Astrocyte of the spinal cord (primary cell): ENCODE results near the gene RYR3.

Source experiments
- DNase-seq: peaks from one replicate; pipeline ENCODE4 v3.0.0; 2011; ENCODE audit warnings: low read depth, low spot score
- H3K4me3 ChIP-seq: 2 replicates; pipeline ENCODE4 v1.5.1; 2011; ENCODE audit warnings: low read depth, mild to moderate bottlenecking, low read length, moderate library complexity
- in situ Hi-C: cut with HindIII; loops from 2 replicates; pipeline ENCODE4 v1.10.0; 2017; ENCODE audit warnings: low sequenced_read_pairs
- TF ChIP-seq, protein P1 (sequence below): IDR thresholded peaks from 2 replicates; pipeline ENCODE4 v1.5.1; 2012; ENCODE audit warnings: low read depth, mild to moderate bottlenecking, low read length, inconsistent platforms

The RYR3 gene

DNA sequence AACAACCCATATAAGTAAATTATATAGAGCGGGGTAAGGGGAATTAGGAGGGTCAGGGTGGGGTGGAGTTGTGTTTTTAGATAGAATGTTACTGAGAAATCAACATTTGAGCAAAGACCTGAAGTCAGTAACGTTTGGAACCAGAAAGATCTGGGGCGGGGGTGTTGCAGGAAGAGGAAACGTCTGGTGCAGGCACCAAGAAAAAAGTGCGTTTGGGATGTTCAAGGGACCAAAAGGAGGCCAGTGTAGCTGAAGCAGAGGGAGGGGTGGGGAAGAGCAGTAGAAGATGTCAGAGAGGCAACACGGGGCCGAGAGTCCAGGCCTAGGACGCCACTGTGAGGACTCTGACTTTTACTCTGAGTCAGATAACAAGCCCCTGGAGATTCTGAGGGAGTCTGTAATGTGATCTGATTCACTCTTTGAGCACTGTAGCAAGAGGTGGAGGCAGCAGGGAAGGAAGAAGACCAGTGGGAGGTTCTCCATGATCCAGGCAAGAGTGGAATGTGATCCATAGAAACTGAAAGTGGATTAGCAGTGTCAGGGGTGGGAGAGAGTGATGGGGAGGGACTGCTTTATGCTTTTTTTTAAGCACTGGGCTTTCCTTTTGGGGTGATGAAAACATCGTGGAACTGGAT is 478.3 kb downstream of the RYR3 start:
- in situ Hi-C loops: no loop called here
- no peak overlapping the region for H3K4me3 ChIP-seq
- TF ChIP-seq, protein P1, sequence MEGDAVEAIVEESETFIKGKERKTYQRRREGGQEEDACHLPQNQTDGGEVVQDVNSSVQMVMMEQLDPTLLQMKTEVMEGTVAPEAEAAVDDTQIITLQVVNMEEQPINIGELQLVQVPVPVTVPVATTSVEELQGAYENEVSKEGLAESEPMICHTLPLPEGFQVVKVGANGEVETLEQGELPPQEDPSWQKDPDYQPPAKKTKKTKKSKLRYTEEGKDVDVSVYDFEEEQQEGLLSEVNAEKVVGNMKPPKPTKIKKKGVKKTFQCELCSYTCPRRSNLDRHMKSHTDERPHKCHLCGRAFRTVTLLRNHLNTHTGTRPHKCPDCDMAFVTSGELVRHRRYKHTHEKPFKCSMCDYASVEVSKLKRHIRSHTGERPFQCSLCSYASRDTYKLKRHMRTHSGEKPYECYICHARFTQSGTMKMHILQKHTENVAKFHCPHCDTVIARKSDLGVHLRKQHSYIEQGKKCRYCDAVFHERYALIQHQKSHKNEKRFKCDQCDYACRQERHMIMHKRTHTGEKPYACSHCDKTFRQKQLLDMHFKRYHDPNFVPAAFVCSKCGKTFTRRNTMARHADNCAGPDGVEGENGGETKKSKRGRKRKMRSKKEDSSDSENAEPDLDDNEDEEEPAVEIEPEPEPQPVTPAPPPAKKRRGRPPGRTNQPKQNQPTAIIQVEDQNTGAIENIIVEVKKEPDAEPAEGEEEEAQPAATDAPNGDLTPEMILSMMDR: no peak
- peak; percentile 71 for DNase-seq

DNA sequence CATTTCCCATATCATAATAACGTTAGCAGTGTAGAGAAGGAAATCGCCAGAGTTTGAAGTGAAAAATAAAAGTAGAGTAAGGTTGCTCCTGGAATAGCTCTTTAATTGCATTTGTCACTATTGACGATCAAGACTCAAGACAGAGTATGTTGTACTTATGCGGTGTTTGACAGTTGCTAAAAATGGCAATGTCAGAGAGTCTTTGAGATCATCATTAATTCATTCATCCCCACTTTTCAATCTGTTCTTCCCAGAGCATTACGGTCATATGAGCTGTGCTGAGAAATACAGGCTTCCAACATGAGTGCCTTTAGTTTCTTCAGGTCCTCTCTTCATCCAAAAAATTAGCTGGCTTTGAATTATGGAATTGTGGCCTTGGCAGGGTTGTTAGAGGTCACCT is 483.7 kb downstream of the RYR3 start:
- TF ChIP-seq, protein P1: no peak
- no peak for DNase-seq
- in situ Hi-C loops: no loop called here
- no peak overlapping the region for H3K4me3 ChIP-seq

DNA sequence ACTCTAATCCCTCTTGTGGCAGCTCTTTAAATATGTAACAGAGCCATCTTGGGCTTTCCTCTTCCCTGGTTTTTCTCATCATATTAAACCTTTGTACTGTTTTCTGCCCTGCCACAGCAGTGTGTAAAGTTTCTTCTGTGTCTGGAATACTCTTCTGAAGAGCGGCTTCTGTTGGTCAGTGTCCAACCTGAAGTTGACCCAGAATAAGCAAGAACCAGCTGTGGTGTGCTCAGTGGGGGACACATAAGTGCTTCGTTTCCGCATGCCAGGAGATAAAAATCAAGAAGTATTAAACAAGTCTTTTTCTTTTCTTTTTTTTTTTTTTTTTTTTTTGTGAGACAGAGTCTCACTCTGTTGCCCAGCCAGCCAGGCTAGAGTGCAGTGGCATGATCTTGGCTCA is 484.3 kb downstream of the RYR3 start:
- H3K4me3 ChIP-seq: no peak overlapping the region
- TF ChIP-seq, protein P1: no peak
- in situ Hi-C loops: no loop called here
- peak; percentile 53 for DNase-seq

DNA sequence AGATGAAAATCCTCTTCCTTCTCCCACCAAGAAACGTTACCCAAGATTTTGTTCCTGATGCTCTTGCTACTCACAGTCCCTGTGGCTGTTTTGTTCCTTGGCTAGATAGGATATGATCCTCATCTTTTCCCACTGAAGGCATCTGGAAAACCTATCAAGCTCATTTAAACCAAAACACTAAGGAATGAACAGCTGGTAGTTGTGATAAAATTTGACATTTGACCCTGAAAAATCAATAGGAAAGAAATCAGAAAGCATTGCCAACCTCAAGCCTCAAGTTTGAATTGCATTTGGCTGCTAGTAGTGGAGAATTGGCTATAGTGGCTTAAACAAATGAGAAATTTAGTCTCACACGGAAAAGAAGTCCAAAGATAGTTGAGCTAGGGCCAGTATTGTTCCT is 486.9 kb downstream of the RYR3 start:
- no peak for DNase-seq
- H3K4me3 ChIP-seq: no peak overlapping the region
- in situ Hi-C loops: no loop called here
- TF ChIP-seq, protein P1: no peak

DNA sequence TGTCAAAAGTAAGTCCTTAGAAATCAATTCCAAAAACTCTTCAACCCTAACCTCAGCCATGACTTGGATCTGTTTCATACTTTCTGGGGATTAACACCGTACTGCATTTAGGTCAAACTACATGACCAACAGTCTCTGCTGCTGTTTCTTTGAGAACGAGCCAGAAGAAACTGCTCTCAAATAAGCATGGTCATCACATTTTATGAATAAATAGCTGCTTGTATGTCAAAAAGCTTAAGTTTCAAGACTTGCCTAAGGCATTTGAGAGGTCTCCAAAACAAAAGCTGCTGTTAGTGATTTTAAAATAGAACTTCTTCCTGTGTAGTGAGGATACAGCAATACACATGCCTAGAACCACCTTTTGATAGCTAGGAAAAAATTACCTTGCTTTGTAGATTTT is 491.2 kb downstream of the RYR3 start:
- in situ Hi-C loops: no loop called here
- no peak overlapping the region for H3K4me3 ChIP-seq
- TF ChIP-seq, protein P1: no peak
- DNase-seq: no peak

DNA sequence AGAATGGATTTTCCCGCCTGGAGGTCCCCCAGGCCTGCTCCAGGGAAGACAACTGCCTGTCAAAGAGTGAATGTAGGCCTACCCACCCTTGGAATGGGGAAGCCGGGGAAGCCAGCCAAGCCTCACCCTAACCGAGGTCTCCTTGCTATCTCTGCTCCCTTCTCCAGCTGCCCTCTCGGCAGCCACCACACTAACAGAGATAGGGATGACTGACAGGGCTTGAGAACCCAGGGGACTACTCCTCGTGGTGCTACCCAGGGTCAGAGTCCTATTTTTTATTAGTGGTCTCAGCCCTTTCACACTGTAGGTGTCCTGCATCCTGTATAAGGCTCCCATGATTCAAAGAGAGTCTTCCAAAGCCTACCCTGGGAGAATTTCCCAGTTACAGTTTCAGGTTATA is 496.9 kb downstream of the RYR3 start:
- no peak for DNase-seq
- no peak overlapping the region for H3K4me3 ChIP-seq
- in situ Hi-C loops: no loop called here
- TF ChIP-seq, protein P1: no peak
